IMR-90 (cell line): ENCODE results near the gene DIP2B. TPM values are rescaled to one million over a fixed set of nuclear protein-coding genes. Genes with fewer than 3 reads are reported as not detected.

ENCODE experiments used
- ATAC-seq: fragments of 200-7000 bp; cut with Tn5 transposase; 2 replicates; pipeline ENCODE4 v1.9.1; 2020; ENCODE audit warnings: low read depth, mild to moderate bottlenecking, moderate library complexity
- BruUV-seq: library from RNA; stranded (reverse); fragments of 400-500 nt; replicated peaks from 2 replicates; lab custom pipeline; 2021; lab: Mats Ljungman, UMichigan
- CTCF ChIA-PET: fragments of 300-600 bp; formaldehyde crosslinking; extraction: SDS; loops from one replicate; lab custom pipeline; 2021; ENCODE audit warnings: antibody characterized with exemption; lab: Yijun Ruan, JAX
- POLR2A ChIA-PET: fragments of 300-600 bp; sonication (Branson Sonifier 250); formaldehyde crosslinking; loops from one replicate; lab custom pipeline; 2022; ENCODE audit warnings: antibody characterized with exemption; ENCODE audit not compliant: unreplicated experiment; lab: Charles Lee
- DNase-seq: peaks from one replicate; pipeline ENCODE4 v3.0.0; 2013
- H2AFZ ChIP-seq: replicated peaks from 2 replicates; pipeline ENCODE3; 2013; ENCODE audit warnings: low read length, mild to moderate bottlenecking; ENCODE audit not compliant: poor library complexity
- H2AK5ac ChIP-seq: 2 replicates; pipeline ENCODE4 v1.6.1; 2013; ENCODE audit warnings: low read depth, low read length, inconsistent platforms
- H2AK9ac ChIP-seq: replicated peaks from 2 replicates; pipeline ENCODE3; 2013; ENCODE audit warnings: mild to moderate bottlenecking, low read depth, low read length, moderate library complexity; ENCODE audit not compliant: poor library complexity
- H2BK120ac ChIP-seq: 2 replicates; pipeline ENCODE4 v1.6.1; 2013; ENCODE audit warnings: low read depth, low read length, inconsistent platforms
- H2BK15ac ChIP-seq: 3 replicates; pipeline ENCODE4 v1.6.1; 2013; ENCODE audit warnings: low read depth, low read length, inconsistent platforms
- H2BK20ac ChIP-seq: 2 replicates; pipeline ENCODE4 v1.6.1; 2013; ENCODE audit warnings: low read depth, mild to moderate bottlenecking, inconsistent platforms, low read length, moderate library complexity
- H2BK5ac ChIP-seq: 2 replicates; pipeline ENCODE4 v1.6.1; 2013; ENCODE audit warnings: mild to moderate bottlenecking, low read depth, low read length, inconsistent platforms; ENCODE audit not compliant: poor library complexity, severe bottlenecking
- H3K14ac ChIP-seq: replicated peaks from 2 replicates; pipeline ENCODE4 v1.6.1; 2013; ENCODE audit warnings: low read depth, low read length, inconsistent platforms
- H3K18ac ChIP-seq: 2 replicates; pipeline ENCODE4 v1.6.1; 2013; ENCODE audit warnings: low read depth, low read length, control low read depth
- H3K23ac ChIP-seq: 2 replicates; pipeline ENCODE4 v1.6.1; 2013; ENCODE audit warnings: low read depth, low read length, inconsistent platforms
- H3K27ac ChIP-seq: 2 replicates; pipeline ENCODE4 v1.5.1; 2013; ENCODE audit warnings: mild to moderate bottlenecking, control low read depth, low read length; ENCODE audit not compliant: insufficient read depth
- H3K27me3 ChIP-seq: 2 replicates; pipeline ENCODE4 v1.6.1; 2013; ENCODE audit warnings: low read length; ENCODE audit not compliant: control insufficient read depth, insufficient read depth
- H3K36me3 ChIP-seq: 2 replicates; pipeline ENCODE4 v1.6.1; 2013; ENCODE audit warnings: low read length, mixed read lengths; ENCODE audit not compliant: control insufficient read depth, insufficient read depth
- H3K4ac ChIP-seq: 2 replicates; pipeline ENCODE4 v1.6.1; 2013; ENCODE audit warnings: low read depth, low read length, inconsistent platforms
- H3K4me1 ChIP-seq: 2 replicates; pipeline ENCODE4 v1.6.1; 2013; ENCODE audit warnings: low read length, mixed read lengths; ENCODE audit not compliant: control insufficient read depth, insufficient read depth
- H3K4me2 ChIP-seq: 2 replicates; pipeline ENCODE4 v1.6.1; 2013; ENCODE audit warnings: low read depth, mild to moderate bottlenecking, control low read depth, low read length, moderate library complexity
- H3K4me3 ChIP-seq: 2 replicates; pipeline ENCODE4 v1.5.1; 2013; ENCODE audit warnings: low read depth, mild to moderate bottlenecking, control low read depth, low read length, moderate library complexity; ENCODE audit not compliant: insufficient read depth
- H3K56ac ChIP-seq: 2 replicates; pipeline ENCODE4 v1.6.1; 2013; ENCODE audit warnings: low read length, inconsistent platforms; ENCODE audit not compliant: insufficient read depth; ENCODE audit errors: extremely low read depth
- H3K79me1 ChIP-seq, 2 experiments: 2 replicates each; pipeline ENCODE4 v1.6.1; 2013; ENCODE audit warnings: low read length in 2 of 2, inconsistent platforms in 1 of 2, low read depth in 1 of 2
- H3K9ac ChIP-seq: 2 replicates; pipeline ENCODE4 v1.6.1; 2013; ENCODE audit warnings: low read depth, low read length, control low read depth
- H3K9me1 ChIP-seq: 2 replicates; pipeline ENCODE4 v1.6.1; 2013; ENCODE audit warnings: low read length, inconsistent platforms; ENCODE audit not compliant: insufficient read depth
- H3K9me3 ChIP-seq: 2 replicates; pipeline ENCODE4 v1.6.1; 2013; ENCODE audit warnings: low read length; ENCODE audit not compliant: control insufficient read depth, insufficient read depth
- H4K20me1 ChIP-seq: 2 replicates; pipeline ENCODE4 v1.6.1; 2013; ENCODE audit warnings: low read length, inconsistent platforms; ENCODE audit not compliant: insufficient read depth
- H4K5ac ChIP-seq: 2 replicates; pipeline ENCODE4 v1.6.1; 2013; ENCODE audit warnings: mild to moderate bottlenecking, low read depth, low read length, control low read depth
- H4K8ac ChIP-seq, 2 experiments: 2 replicates each; pipeline ENCODE4 v1.6.1; 2013; ENCODE audit warnings: low read depth in 2 of 2, low read length in 2 of 2, control low read depth in 1 of 2, inconsistent platforms in 1 of 2
- H4K91ac ChIP-seq: 2 replicates; pipeline ENCODE4 v1.6.1; 2013; ENCODE audit warnings: low read depth, low read length, inconsistent platforms; ENCODE audit not compliant: insufficient read depth
- BHLHE40 ChIP-seq: fragments of 150-350 bp; IDR thresholded peaks from 2 replicates; pipeline ENCODE4 v1.6.1; 2016; ENCODE audit warnings: mild to moderate bottlenecking, low read depth, low read length
- CEBPB ChIP-seq: IDR thresholded peaks from 2 replicates; pipeline ENCODE4 v1.6.1; 2012; ENCODE audit warnings: low read depth, low read length, improper control_type of control experiment
- CHD1 ChIP-seq: IDR thresholded peaks from 2 replicates; pipeline ENCODE4 v1.6.1; 2012; ENCODE audit warnings: low read depth, low read length, improper control_type of control experiment
- FOS ChIP-seq: fragments of 150-350 bp; IDR thresholded peaks from 2 replicates; pipeline ENCODE4 v1.6.1; 2016; ENCODE audit warnings: low read depth, low read length
- MAFK ChIP-seq: IDR thresholded peaks from 2 replicates; pipeline ENCODE4 v1.6.1; 2012; ENCODE audit warnings: low read depth, low read length, improper control_type of control experiment
- MAZ ChIP-seq: IDR thresholded peaks from 2 replicates; pipeline ENCODE4 v1.6.1; 2012; ENCODE audit warnings: low read depth, mild to moderate bottlenecking, low read length, improper control_type of control experiment, moderate library complexity, borderline replicate concordance
- MXI1 ChIP-seq: IDR thresholded peaks from 2 replicates; pipeline ENCODE4 v1.6.1; 2012; ENCODE audit warnings: low read depth, mild to moderate bottlenecking, low read length, moderate library complexity, borderline replicate concordance
- NFE2L2 ChIP-seq: fragments of 150-350 bp; IDR thresholded peaks from 2 replicates; pipeline ENCODE4 v1.6.1; 2016; ENCODE audit warnings: low read depth, mild to moderate bottlenecking, low read length
- POLR2A ChIP-seq: IDR thresholded peaks from 2 replicates; pipeline ENCODE4 v1.6.1; 2012; ENCODE audit warnings: mild to moderate bottlenecking, low read depth, low read length
- RAD21 ChIP-seq: IDR thresholded peaks from 2 replicates; pipeline ENCODE4 v1.6.1; 2012; ENCODE audit warnings: low read length, improper control_type of control experiment
- RCOR1 ChIP-seq: IDR thresholded peaks from 2 replicates; pipeline ENCODE4 v1.6.1; 2012; ENCODE audit warnings: mild to moderate bottlenecking, low read length, improper control_type of control experiment; ENCODE audit not compliant: insufficient replicate concordance
- RFX5 ChIP-seq: IDR thresholded peaks from 2 replicates; pipeline ENCODE4 v1.8.0; 2012; ENCODE audit warnings: low read depth, mild to moderate bottlenecking, low read length, moderate library complexity
- SMC3 ChIP-seq: fragments of 150-350 bp; IDR thresholded peaks from 2 replicates; pipeline ENCODE4 v1.6.1; 2016; ENCODE audit warnings: low read depth, mild to moderate bottlenecking, antibody characterized with exemption, low read length, moderate library complexity
- WGBS, 2 experiments: methylation state at CpG; one replicate each; pipeline versions ENCODE4 v1.1.5 to v1.1.7; 2013; ENCODE audit warnings: missing lambda C conversion rate in 2 of 2; ENCODE audit not compliant: insufficient read length in 1 of 2; ENCODE audit errors: extremely low coverage in 2 of 2; 5-methylcytosine and 5-hydroxymethylcytosine counted together
- dilution Hi-C: fragments of 300-500 bp; cut with HindIII; formaldehyde crosslinking; loops from one replicate; pipeline ENCODE4 v1.14.3; 2018; ENCODE audit warnings: low sequenced_read_pairs; ENCODE audit not compliant: unreplicated experiment
- in situ Hi-C: fragments of 300-500 bp; cut with MboI; formaldehyde crosslinking; loops from 3 replicates; pipeline ENCODE4 v1.14.3; 2019; ENCODE audit warnings: low sequenced_read_pairs, inconsistent platforms, mixed read lengths
- intact Hi-C: fragments of 100-400 bp; cut with micrococcal nuclease; formaldehyde crosslinking; loops from 2 replicates; pipeline ENCODE4 v1.10.0; 2022
- polyA plus RNA-seq, 3 experiments: library from polyadenylated mRNA; depleted of rRNA; stranded (reverse); fragments of >200 nt; gene quantifications; 2 replicates each; pipeline ENCODE4 v1.2.3, GENCODE V29; 2012; ENCODE audit warnings: low replicate concordance in 1 of 3
- total RNA-seq: library from RNA; depleted of rRNA; stranded (reverse); fragments of >200 nt; gene quantifications from 2 replicates; pipeline ENCODE4 v1.2.3, GENCODE V29; 2012
- TF ChIP-seq, protein P1 (sequence below): fragments of 150-350 bp; IDR thresholded peaks from 2 replicates; pipeline ENCODE4 v1.6.1; 2016; ENCODE audit warnings: low read depth, mild to moderate bottlenecking, low read length, moderate library complexity, borderline replicate concordance
- TF ChIP-seq, protein P2 (sequence below): conservative IDR thresholded peaks from 2 replicates; pipeline ENCODE4 v1.5.1; 2012; ENCODE audit warnings: mild to moderate bottlenecking, low read depth, low read length, improper control_type of control experiment
- TF ChIP-seq, protein P3 (sequence below): fragments of 150-350 bp; IDR thresholded peaks from 2 replicates; pipeline ENCODE4 v1.6.1; 2017; ENCODE audit warnings: mild to moderate bottlenecking, antibody characterized with exemption, low read length, low read depth

DIP2B gene
- total and polyA plus RNA-seq, 2 of the 4 experiments (the other 2 are of a cell fraction) = 7.7 to 12.9 TPM

DNA sequence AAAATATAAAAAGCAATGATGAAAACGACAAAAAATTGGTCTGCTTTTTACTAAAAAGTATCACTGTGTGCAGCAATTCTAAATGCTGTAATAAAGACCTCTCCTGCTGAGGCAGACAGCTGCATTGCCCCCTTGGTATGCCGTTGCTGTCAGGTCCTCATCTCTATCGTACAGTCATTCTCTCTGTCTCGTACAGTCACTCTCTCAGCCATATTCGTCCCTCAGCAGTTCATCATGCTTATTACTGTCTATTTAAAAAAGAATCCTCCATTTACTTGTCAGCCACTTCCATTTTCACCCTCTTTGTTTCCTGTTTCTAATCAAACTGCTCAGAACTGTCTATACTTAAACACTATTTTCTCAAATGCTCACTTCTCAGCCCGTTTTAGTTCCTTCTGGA lies 123.6 kb downstream of the DIP2B start:
- Histone ChIP-seq H3K36me3 (peaks cover 8% of the 10 kb centered on the region), H4K91ac (no peak overlapping the region), H3K14ac (no peak overlapping the region), H2BK5ac (no peak overlapping the region), H4K20me1 (no peaks in the 10 kb centered on the region), H3K9ac (no peak overlapping the region), H2BK120ac (no peak overlapping the region), H3K4me3 (no peak overlapping the region), H3K9me3 (no peaks in the 10 kb centered on the region), H3K18ac (no peak overlapping the region), H3K4ac (no peak overlapping the region), H3K79me1 (peaks cover 10 to 46% of the 10 kb centered on the region in 2 experiments), H3K4me2 (no peak overlapping the region), H3K56ac (no peak overlapping the region), H3K9me1 (peaks cover 8% of the 10 kb centered on the region), H4K8ac (no peak overlapping the region), H3K4me1 (peaks cover 4% of the 10 kb centered on the region), H2AFZ (no peak overlapping the region), H3K27ac (no peak overlapping the region), H3K27me3 (no peaks in the 10 kb centered on the region), H2BK15ac (no peak overlapping the region), H4K5ac (no peak overlapping the region), H2AK9ac (no peak overlapping the region), H2AK5ac (no peak overlapping the region), H2BK20ac (no peak overlapping the region), H3K23ac (no peak overlapping the region)
- BruUV-seq = no TSS peak
- ATAC-seq (no peak), DNase-seq (no peak)
- TF ChIP-seq FOS = no peak
- no peak for TF ChIP-seq MAFK
- no peak for TF ChIP-seq RAD21
- no peak for TF ChIP-seq POLR2A
- TF ChIP-seq MXI1 = no peak
- no peak for TF ChIP-seq NFE2L2
- TF ChIP-seq RCOR1 = no peak
- no peak for TF ChIP-seq CHD1
- TF ChIP-seq, protein P1, sequence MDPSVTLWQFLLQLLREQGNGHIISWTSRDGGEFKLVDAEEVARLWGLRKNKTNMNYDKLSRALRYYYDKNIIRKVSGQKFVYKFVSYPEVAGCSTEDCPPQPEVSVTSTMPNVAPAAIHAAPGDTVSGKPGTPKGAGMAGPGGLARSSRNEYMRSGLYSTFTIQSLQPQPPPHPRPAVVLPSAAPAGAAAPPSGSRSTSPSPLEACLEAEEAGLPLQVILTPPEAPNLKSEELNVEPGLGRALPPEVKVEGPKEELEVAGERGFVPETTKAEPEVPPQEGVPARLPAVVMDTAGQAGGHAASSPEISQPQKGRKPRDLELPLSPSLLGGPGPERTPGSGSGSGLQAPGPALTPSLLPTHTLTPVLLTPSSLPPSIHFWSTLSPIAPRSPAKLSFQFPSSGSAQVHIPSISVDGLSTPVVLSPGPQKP = no peak
- TF ChIP-seq, protein P2, sequence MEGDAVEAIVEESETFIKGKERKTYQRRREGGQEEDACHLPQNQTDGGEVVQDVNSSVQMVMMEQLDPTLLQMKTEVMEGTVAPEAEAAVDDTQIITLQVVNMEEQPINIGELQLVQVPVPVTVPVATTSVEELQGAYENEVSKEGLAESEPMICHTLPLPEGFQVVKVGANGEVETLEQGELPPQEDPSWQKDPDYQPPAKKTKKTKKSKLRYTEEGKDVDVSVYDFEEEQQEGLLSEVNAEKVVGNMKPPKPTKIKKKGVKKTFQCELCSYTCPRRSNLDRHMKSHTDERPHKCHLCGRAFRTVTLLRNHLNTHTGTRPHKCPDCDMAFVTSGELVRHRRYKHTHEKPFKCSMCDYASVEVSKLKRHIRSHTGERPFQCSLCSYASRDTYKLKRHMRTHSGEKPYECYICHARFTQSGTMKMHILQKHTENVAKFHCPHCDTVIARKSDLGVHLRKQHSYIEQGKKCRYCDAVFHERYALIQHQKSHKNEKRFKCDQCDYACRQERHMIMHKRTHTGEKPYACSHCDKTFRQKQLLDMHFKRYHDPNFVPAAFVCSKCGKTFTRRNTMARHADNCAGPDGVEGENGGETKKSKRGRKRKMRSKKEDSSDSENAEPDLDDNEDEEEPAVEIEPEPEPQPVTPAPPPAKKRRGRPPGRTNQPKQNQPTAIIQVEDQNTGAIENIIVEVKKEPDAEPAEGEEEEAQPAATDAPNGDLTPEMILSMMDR = no peak
- TF ChIP-seq SMC3 = no peak
- TF ChIP-seq, protein P3, sequence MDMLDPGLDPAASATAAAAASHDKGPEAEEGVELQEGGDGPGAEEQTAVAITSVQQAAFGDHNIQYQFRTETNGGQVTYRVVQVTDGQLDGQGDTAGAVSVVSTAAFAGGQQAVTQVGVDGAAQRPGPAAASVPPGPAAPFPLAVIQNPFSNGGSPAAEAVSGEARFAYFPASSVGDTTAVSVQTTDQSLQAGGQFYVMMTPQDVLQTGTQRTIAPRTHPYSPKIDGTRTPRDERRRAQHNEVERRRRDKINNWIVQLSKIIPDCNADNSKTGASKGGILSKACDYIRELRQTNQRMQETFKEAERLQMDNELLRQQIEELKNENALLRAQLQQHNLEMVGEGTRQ = no peak
- no peak for TF ChIP-seq BHLHE40
- no peak for TF ChIP-seq CEBPB
- no peak for TF ChIP-seq RFX5
- TF ChIP-seq MAZ = no peak
- 63% methylated on average over 5 of the region's 6 CpGs; no CpG with 5 or more reads in 1 of the 2 experiments for WGBS, 2 experiments
- ChIA-PET CTCF (no interaction called here), POLR2A (no interaction called here)
- dilution Hi-C loops (no loop called here), intact Hi-C loops (no loop called here), in situ Hi-C loops (no loop called here)
